Right lobe of liver (tissue), 4 donors: ENCODE data around the gene TMEM238L.

Source experiments
- CTCF ChIP-seq, 4 donors: fragments of 200-600 bp in 3 of 4; fragments of 450-650 bp in 1 of 4; IDR thresholded peaks; one replicate each; pipeline versions ENCODE4 v1.5.1 to v1.8.0; 2016 to 2022; ENCODE audit warnings: antibody characterized with exemption in 4 of 4, mild to moderate bottlenecking in 2 of 4
- POLR2A ChIP-seq: fragments of 450-650 bp; IDR thresholded peaks from one replicate; pipeline ENCODE4 v1.6.1; 2017; ENCODE audit warnings: antibody characterized with exemption, mild to moderate bottlenecking
- donor health status: DM: no; HTN: no; CAD: no.
- donor health status: DM: no; HTN: no; CAD: no.
- donor health status: DM: no; HTN: yes; CAD: no.

GRCh38 chr17:10815319-10815718, 11.4 kb upstream of the TMEM238L start:
- no peak for TF ChIP-seq CTCF (IDR thresholded peaks at IDR 0.05)
- no peak for TF ChIP-seq POLR2A
